ENCODE results near the gene TMEM163.
"Not testable (repeated sequence)": the region's sequence is repeated elsewhere in the genome, so short reads cannot be mapped to it uniquely, and the experiment has no call there.

Gene TMEM163

DNA sequence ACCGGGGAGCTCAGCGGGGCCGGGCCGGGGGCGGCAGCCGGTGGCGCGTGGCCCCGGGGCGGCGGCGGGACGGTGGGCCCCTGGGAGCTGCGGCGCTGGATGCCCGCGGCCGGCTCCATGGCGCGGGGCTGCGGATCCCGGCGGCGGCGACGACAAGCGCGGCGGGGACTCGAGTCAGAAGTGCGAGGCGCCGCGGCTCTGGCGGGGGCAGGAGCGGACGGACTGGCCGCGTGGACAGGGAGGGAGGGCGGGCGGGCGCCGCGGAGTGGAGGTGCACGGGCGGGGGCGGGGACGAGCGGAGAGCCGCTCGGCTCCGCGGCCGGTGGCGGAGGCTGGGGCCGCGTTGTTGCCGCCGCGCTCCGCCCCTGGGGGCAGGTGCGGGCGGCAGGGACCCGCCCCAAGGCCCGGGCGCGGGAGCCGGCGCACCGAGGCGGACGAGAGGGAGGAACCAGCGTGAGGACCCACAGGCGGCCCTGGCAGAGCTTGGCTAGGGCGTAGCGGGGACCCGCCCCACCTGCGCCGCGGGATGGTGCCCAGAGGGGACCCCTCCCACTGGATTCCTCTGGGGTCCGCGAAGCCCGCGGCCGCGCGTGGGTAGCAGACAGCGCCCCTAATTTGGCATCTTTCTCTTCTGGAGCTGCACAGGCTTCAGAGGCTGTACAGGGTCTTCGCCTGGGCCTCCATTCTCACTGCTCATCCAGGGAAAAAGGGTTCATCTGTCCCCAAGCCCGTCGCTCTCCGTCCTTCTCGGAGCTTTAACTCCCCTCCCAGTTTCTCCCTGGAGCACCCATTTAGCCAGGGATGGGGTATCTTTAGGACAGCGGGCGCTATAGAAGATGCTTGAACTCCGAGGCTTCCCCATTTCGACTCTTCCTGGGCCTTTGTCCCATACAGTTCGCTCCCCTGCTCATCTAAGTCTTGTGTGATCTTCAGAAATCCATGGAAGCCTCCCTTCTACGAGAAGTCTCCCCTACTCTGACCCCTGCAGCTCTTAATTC is at the start of gene TMEM163:
Gene TMEM163 (minus strand): TSS at position 184 of the 998 bp plus-strand sequence.
- DNase-seq (ENCODE audit: low read depth in 1 of 2, low spot score in 1 of 2): no peak

DNA sequence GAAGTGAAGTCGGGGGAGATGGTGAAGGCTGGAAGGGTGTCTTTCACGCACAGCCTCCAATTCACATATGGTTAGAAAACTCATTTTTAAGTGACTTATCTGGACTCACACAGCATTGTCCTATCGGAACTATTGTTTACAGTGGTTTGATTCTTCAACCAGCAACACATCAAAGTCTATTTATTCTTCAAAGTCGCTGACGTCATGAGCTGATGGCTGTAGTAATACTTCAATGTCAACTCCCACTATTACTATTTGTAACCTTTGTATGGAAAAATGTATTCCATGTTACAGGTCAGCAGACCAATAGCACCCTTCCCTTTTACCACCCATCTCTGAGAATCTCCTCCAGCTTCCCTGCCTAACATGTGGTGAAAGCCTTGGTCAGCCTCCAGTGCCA is 47.8 kb upstream of the TMEM163 start:
- DNase-seq (ENCODE audit: low read depth in 1 of 2, low spot score in 1 of 2): no peak

DNA sequence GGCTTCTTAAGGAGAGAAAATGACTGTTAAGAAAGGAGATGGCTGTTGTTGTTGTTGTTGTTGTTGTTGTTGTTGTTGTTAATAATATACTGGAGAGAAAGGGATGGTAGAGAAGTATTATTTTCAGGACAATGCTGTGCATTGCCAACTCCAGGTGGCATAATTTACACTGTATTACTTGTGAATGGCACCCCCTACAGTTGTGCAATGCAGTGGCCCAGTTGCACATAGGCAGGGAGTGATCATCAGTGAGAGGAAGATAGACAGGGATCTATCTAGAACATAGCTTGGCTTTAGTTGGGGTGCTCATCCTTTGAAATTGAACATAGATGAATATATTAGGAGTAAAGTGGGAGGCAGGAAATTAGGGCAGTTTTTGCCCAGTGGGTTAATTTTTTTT is 47.2 kb upstream of the TMEM163 start:
- no peak for DNase-seq (ENCODE audit: low read depth in 1 of 2, low spot score in 1 of 2)

DNA sequence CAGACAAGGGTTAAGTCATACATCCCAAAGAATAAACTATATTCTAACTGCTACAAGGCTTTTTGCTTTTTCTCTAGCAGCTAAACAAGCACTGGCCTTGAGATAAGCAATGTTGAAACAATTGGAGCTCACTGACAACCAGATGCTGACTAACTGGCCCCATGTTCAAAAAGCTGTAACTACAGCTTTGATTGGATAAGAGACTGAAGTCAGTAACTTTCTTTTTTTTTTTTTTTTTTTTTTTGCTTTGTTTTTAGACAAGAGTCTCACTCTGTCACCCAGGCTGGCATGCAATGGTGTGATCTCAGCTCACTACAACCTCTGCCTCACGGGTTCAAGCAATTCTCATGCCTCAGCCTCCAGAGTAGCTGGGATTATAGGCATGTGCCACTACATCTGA is 45.4 kb upstream of the TMEM163 start:
- no peak for DNase-seq (ENCODE audit: low read depth in 1 of 2, low spot score in 1 of 2)

DNA sequence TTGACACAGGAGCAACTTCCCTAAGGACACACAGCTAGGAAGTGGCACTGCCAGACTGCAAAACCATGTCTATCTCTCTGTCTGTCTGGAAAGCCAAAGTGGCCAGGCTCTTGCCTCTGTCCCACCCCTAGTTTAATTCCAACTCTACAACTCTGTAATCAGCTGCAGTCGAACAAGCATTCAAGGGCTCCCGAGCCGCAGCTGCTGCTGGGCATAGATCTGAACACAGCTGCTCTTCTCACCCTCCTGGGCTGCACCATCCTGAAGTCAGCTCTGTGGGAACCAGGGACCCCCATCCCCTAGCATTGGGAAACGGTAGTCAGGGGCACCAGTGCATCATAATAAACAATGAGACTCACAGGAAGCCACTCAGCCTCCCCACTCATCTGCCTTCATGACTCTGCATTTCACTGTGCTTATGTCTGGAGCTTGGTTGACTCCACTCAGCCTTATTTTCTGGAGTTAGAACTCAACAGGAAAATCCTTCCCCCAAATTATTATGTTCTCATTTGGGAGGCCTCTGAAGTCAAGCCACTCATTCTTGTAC is 44.4 kb upstream of the TMEM163 start:
- no peak for DNase-seq (ENCODE audit: low read depth in 1 of 2, low spot score in 1 of 2)

DNA sequence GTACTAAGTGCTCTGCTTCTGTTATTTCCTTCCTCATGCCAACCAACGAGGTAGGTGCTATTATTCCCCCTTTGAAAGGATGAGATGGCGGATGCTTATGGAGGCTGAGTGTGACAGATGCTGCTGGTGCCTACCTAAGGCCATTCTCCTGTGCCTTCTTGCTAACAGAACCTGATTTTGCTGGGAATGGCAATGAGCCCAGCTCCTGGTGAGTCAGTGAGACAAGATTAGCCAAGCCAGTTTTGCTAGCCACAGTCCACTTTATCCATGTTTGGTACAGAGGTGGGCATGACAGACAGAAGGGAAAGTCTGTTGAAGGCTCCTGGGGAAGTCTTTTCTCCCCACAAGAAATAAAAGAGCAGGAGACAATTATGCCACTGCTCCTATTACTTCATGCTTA is 43.7 kb upstream of the TMEM163 start:
- no peak for DNase-seq (ENCODE audit: low read depth in 1 of 2, low spot score in 1 of 2)

DNA sequence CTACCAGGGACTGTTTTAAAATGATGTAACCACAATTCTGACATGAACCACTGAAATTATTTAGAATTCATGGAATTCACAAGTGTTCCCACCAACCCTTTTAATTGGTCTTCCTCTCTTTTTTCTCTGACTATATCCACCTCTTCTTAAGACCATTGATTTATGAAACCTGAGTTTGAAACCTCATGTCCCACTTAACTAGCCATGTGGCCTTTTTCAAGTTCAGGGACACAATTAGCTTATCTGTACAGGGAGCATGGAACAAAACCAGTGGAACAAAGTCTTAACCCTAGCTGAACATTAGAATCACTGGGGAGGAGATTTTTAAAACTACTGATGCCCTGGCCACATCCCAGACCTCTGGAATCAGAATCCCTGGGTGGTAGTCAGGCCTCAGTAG is 41.6 kb upstream of the TMEM163 start:
- no peak for DNase-seq (ENCODE audit: low read depth in 1 of 2, low spot score in 1 of 2)

DNA sequence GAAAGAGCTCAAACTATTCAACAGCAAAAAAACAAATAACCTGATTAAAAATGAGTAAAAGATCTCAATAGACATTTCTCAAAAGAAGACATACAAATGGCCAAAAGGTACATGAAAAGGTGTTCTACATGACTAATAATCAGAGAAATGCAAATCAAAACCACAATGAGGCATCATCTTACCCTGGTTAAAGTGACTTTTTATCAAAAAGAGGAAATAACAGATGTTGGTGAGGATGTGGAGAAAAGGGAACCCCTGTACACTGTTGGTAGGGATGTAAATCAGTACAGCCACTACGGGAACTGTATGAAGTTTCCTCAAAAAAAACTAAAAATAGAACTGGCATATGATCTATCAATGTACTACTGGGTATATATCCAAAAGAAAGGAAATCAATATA is 39.8 kb upstream of the TMEM163 start:
- DNase-seq (ENCODE audit: low read depth in 1 of 2, low spot score in 1 of 2): no peak

DNA sequence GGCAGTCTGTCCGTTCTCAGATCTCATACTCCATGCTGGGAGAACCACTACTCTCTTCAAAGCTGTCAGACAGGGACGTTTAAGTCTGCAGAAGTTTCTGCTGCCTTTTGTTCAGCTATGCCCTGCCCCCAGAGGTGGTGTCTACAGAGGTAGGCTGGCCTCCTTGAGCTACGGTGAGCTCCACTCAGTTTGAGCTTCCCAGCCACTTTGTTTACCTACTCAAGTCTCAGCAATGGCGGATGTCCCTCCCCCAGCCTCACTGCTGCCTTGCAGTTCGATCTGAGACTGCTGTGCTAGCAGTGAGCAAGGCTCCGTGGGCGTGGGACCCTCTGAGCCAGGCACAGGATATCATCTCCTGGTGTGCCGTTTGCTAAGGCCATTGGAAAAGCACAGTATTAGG is 33.2 kb upstream of the TMEM163 start:
- not testable (repeated sequence) for DNase-seq (ENCODE audit: low read depth in 1 of 2, low spot score in 1 of 2)

DNA sequence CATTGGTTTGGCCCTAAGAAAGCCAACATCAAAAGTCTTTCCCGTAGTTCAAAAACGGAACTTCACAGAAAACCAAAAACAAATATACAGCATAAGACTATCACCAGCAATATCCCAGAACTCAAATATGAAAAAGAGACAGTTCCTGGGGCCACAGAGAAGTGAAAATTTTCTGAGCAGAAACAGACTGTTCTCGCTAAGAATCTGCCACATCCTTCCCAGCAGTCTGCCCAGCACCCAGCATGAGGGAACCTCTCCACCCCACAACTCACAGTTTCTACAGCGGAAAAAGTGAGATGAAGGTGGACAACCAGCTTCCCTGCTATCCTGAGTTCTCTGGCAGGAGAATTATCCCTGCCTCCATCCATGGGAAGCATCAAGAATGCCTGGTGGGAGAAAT is 26.7 kb upstream of the TMEM163 start:
- DNase-seq (ENCODE audit: low read depth in 1 of 2, low spot score in 1 of 2): no peak

DNA sequence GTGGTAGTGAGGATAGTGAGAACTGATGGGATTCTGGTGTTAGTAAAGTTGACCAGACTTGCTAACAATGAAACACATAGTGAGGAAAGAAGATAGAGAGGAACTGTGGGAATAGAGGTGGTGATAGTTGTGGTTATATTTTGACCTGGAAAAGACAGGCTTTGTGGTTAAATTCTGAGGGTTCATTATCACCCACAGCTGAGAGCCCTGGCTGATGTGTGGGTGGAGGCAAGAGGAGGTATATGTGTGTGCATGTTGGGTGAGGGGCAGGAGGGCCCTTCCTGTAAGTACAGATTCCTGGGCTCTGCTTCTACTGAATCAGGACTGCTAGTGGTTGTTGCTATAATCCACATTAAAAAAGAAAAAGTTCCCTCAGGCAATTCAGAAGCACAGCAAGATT is 26.2 kb upstream of the TMEM163 start:
- no peak for DNase-seq (ENCODE audit: low read depth in 1 of 2, low spot score in 1 of 2)

DNA sequence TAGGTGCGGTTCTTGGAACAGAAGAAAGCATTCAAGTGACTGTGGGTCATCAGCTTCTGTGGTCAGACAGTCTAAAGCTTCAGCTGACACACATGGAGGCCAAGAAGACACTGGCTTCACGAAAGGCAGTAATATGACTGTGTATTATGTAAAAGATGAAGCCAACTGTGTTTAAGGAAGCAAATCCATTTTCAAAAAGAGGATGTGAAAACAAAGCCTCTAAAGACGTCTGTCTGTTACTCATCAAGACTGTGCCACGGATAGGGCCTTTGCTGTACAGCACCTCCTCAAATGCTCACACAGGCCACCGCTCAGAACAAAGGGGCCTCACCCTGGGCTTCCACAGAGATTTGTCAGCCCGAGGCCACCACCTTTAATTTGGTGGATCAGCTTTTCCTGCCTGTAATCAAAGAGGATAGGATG is 21.1 kb upstream of the TMEM163 start:
- DNase-seq (ENCODE audit: low read depth in 1 of 2, low spot score in 1 of 2): no peak

DNA sequence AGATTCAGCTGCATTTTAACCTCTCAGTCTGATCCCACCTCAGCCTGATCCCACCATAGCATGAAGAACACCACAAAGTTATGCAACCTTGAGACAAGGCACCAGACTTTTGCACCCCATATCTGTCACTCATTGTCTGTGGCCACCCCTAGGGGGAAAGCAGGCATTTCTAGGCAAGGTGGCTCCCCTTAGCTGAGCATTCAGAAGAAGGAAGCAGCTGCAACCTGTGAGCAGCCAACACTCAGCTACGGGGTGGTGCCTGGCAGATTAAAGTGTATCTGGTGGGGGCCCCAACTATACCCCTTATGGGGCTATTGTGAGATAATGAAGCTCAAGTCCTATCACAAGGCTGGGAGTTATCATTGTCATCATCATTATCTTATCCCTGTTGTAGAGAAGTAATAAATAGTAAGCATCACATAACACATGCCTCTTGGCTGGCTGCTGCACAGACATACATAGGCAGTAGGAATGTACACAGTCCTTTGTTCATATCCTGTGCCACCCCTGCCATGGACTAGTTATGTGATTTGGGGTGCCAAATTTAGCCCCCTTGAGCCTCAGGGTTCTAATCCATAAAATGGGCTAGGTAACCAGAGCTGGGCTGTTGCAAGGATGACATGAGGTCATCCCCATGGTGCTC is 20.6 kb upstream of the TMEM163 start:
- DNase-seq (ENCODE audit: low read depth in 1 of 2, low spot score in 1 of 2): no peak

DNA sequence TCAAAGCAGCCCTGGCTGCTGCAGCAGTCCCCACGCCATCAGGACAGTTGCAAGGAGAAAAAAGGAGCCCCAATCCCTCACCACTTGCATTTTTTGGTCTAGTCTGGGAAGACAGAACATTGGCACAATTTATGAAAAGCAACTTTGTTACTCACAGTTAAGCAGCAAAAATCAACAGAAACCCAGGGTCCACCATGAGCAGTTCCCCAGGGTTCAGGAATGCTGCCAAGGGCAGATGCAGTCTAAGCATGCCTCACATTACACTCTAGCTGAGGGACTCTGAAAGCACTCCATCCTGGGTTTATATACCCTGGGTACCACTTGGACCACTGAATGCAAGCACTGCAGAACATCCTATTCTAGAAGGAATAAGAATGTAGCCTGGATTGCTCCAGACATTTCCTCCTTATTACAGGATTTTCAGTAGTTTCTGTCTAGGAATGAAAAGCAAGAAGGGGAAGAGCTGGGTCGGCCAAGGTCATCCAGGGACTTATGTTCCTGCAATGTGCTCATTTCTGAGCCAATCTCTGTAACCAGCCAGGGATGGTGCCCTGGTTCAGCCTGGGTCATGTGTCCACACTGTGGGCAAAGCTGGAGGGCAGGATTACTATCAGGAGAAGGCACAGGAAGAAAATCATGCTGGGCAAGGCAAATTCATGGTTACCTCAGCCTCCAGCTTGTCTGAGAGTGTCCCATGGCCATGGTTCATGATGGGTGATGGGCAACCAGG is 19.5 kb upstream of the TMEM163 start:
- no peak for DNase-seq (ENCODE audit: low read depth in 1 of 2, low spot score in 1 of 2)

DNA sequence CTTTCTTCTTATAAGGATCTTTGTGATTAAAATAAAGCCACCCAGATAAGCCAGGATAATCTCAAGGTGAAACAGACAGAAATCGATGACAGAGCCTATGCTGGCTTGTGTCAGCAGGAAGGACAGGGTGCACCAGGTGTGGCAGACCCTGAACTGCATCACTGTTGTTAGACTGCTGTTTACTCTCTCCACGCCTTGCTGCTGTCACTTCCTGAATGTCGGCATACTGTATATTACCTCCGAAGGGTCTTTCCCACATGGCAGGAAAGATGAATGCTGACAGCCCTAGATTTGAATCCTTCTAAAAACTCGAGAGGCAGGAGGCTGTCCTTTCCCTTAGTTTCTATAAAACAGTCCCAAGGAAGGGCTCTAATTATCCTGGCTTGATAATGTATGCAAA is 18.9 kb upstream of the TMEM163 start:
- no peak for DNase-seq (ENCODE audit: low read depth in 1 of 2, low spot score in 1 of 2)

DNA sequence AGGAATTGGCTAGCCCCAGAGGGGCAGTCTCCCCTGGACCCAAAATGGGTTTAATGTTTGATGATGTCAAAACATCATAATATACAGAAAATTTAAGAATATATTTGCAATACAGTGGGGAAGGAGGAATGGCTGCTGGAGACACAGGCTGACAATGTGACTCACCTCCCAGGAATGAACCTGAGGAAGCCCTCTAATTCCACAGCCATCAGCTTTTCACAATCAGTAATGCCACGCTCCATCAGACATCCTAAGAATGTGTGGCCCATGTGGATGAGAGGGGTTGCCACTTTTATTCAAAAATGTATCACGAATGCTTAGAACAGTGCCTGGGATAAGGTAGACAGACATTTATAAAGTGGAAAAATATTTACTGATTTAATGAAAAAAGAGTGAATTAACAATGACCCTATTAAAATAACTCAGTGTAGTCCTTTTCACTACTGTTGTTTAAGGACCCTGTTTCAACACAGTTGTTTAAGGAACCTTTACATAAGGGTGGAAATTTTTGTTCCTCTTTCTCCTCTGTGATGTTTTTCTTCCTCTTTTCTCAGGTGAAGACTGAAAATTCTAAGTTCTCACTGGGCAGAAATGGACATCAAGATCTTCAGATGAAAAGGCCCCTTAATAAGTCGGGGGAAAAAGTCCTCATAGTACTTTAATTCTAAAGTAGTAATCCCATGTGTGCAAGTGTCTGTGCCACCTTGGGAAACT is 17.5 kb upstream of the TMEM163 start:
- no peak for DNase-seq (ENCODE audit: low read depth in 1 of 2, low spot score in 1 of 2)

DNA sequence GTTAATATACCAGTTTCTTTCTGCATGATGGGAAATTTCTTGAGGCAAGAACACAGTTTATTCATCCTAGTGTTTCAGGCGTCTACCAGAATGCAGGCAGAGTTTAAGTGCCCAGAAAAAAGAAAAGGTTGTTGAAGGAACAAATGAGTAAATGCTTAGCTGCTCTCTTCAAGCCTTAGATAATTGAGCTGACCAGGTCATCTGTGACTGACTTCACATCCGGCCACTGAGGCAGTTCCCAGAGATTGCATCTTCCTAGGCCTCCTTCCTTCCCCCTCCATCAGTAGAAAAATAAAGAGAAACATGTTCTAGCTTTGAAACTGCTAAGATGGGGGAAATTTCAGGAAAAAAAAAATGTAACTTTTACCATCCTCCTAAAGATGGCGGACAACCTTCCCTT is 9.4 kb upstream of the TMEM163 start:
- DNase-seq (ENCODE audit: low read depth in 1 of 2, low spot score in 1 of 2): no peak

DNA sequence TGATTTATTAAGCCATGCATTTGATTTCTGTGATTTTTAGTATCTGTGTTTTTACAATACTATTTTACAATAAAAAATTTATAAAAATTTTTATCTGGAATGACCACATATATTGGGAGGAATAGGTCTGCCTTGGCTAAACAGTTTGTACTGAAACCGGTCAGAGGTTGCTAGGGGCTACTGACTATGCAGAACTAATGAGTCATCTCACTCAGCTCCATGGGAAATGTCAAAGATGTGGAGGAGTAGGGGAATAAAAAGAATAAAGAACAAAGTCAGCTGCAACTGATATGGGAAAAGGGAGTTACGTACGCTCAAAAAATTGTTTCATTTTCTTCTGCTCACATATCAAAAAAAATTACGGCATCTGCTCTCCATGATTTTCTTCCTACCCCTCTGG is 8.6 kb upstream of the TMEM163 start:
- DNase-seq (ENCODE audit: low read depth in 1 of 2, low spot score in 1 of 2): no peak

DNA sequence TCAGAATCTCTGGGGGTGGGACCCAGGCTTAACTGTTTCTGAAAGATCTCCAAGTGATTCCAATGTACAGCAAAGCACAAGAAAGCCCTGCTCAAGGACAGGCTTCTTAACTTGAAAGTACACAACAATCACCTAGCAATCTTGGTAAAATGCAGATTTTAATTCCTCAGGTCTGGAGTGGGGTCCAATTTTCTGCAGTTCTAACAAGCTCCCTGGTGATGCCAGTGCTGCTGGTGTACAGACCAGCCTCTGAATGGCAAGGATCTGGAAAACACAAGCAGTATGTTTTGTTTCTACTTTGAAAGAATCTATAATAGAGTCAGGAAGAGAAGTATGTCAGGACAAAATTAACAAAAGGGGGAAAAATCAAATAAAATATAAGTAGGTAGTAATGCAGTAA is 7.8 kb upstream of the TMEM163 start:
- DNase-seq (ENCODE audit: low read depth in 1 of 2, low spot score in 1 of 2): no peak

DNA sequence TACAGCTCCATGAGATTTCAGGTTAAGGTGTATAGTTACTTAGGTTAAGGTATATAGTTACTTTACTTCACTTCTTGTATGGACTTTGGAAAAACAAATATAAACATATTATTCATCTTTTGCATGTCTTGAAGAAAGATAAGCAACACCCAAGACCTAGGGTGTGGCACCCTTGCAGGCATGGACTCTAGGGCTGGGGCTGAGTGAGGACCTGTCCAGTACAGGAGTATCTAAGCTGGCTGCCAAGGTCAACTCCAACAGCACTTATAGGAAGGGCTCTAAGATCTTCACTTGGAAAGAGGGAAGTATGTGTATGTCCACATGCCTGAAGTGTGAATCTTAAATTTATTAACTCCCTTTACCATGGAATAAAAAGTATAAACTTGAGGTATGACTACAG is 7.1 kb upstream of the TMEM163 start:
- no peak for DNase-seq (ENCODE audit: low read depth in 1 of 2, low spot score in 1 of 2)

DNA sequence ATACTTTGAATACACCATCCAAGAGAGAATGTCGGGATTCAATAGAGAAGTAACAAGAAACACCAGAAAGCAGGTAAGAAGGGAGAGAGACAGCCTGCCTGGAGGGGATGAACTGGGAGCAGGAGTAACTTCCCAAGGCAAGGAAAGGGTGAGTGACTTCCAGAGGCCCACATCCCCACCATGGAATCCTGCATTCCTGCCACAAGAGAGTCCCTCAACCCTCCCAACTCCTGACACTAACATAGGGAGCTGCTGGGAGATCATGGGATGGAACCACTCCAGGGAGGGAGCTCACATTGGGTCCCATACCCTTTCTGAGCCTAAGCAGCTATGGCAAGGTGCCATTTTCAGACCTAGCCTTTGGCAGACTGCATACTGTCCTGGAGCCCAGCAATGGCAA is 5.5 kb upstream of the TMEM163 start:
- DNase-seq (ENCODE audit: low read depth in 1 of 2, low spot score in 1 of 2): no peak
